Esophagus muscularis mucosa (tissue), 4 donors: ENCODE results near the gene MRC1. TPM values are rescaled to one million over a fixed set of nuclear protein-coding genes. Genes with fewer than 3 reads are reported as not detected.
A peak's percentile ranks its signal among the peaks of the same experiment; 100 is the strongest.

Experiments used
- DNase-seq: peaks from one replicate; pipeline ENCODE4 v3.0.0-alpha.2; 2017; ENCODE audit errors: extremely low spot score
- H3K27ac ChIP-seq, 4 donors: fragments of 200-600 bp; sonication (generic); replicated peaks in 1 of 4; 1 replicate in 3 of 4; 2 replicates in 1 of 4; pipeline ENCODE4 v1.5.1; 2016 to 2019; ENCODE audit warnings: mild to moderate bottlenecking in 1 of 4
- H3K27me3 ChIP-seq, 4 donors: fragments of 200-600 bp; sonication (generic); one replicate each; pipeline versions ENCODE4 v1.5.1 to v1.6.0; 2016 to 2019
- H3K36me3 ChIP-seq, 4 donors: fragments of 200-600 bp; sonication (generic); one replicate each; pipeline ENCODE4 v1.5.1; 2016 to 2019
- H3K4me1 ChIP-seq, 4 donors: fragments of 200-600 bp; sonication (generic); one replicate each; pipeline ENCODE4 v1.5.1; 2016 to 2019
- H3K4me3 ChIP-seq, 4 donors: fragments of 200-600 bp; sonication (generic); 1 replicate in 2 of 4; 2 replicates in 2 of 4; pipeline ENCODE4 v1.5.1; 2016 to 2019; ENCODE audit warnings: mild to moderate bottlenecking in 4 of 4, moderate library complexity in 1 of 4
- H3K9me3 ChIP-seq, 4 donors: fragments of 200-600 bp; sonication (generic); 1 replicate in 3 of 4; 2 replicates in 1 of 4; pipeline ENCODE4 v1.5.1; 2016 to 2019
- CTCF ChIP-seq, 3 experiments: fragments of 200-600 bp in 2 of 3; fragments of 450-650 bp in 1 of 3; sonication (generic) in 2 of 3; IDR thresholded peaks; one replicate each; pipeline ENCODE4 v1.5.1; 2017 to 2019; ENCODE audit warnings: antibody characterized with exemption in 3 of 3, mild to moderate bottlenecking in 2 of 3, moderate library complexity in 1 of 3
- EP300 ChIP-seq: sonication (generic); formaldehyde crosslinking; IDR thresholded peaks from one replicate; pipeline ENCODE4 v1.6.1; 2017; ENCODE audit warnings: antibody characterized with exemption
- POLR2A ChIP-seq: fragments of 450-650 bp; IDR thresholded peaks from one replicate; pipeline ENCODE4 v1.6.1; 2017; ENCODE audit warnings: antibody characterized with exemption, moderate library complexity, mild to moderate bottlenecking, low read depth
- POLR2AphosphoS5 ChIP-seq, 2 donors: sonication (generic); formaldehyde crosslinking; IDR thresholded peaks; one replicate each; pipeline ENCODE4 v1.6.1; 2017; ENCODE audit warnings: antibody characterized with exemption in 2 of 2
- WGBS: methylation state at CpG from one replicate; pipeline ENCODE4 v1.1.5; 2018; 5-methylcytosine and 5-hydroxymethylcytosine counted together
- intact Hi-C: fragments of 100-400 bp; cut with DNase I; formaldehyde crosslinking; loops from one replicate; pipeline ENCODE4 v1.15.1; 2023
- total RNA-seq, 4 donors: library from RNA; depleted of rRNA; stranded (reverse); fragments of >200 nt; gene quantifications; one replicate each; pipeline versions ENCODE4 v1.1.0 to v1.2.1, GENCODE V29; 2016

MRC1 gene
- total RNA-seq, 4 donors from 2014 or later: 21.9 to 69.6 (median 39.7) TPM

DNA sequence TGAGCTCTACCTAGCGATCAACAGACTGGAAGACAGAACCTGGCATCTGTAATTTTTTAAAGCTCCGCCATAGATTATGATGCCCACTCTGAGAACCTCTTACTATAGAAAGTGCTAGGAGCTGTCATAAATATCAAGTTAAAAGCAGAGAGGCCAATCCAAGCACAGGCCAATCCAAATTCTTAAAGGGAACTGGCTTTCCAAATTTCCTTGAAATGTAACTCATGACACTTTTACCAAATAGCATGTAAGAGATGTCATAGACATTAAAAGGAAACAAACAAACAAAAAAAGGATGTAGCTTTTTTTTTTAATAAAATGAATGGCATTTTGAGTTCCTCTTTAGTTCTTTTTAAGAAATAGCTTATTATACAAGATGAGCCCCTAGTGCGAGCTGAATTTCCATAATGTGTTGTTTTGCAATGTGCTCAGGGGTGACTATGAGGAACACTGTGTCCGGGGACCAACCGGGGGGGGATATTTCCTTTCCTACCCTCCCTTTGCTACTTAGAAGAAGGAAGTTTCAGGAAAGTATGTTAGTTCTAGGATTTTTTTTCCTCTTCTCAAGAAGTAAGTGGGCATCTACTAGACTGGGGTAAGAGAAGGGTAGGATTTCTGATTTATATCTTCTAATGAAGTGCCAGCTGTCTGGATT, 23.7 kb upstream of the MRC1 start:
- no peak overlapping the region for H3K27ac ChIP-seq

DNA sequence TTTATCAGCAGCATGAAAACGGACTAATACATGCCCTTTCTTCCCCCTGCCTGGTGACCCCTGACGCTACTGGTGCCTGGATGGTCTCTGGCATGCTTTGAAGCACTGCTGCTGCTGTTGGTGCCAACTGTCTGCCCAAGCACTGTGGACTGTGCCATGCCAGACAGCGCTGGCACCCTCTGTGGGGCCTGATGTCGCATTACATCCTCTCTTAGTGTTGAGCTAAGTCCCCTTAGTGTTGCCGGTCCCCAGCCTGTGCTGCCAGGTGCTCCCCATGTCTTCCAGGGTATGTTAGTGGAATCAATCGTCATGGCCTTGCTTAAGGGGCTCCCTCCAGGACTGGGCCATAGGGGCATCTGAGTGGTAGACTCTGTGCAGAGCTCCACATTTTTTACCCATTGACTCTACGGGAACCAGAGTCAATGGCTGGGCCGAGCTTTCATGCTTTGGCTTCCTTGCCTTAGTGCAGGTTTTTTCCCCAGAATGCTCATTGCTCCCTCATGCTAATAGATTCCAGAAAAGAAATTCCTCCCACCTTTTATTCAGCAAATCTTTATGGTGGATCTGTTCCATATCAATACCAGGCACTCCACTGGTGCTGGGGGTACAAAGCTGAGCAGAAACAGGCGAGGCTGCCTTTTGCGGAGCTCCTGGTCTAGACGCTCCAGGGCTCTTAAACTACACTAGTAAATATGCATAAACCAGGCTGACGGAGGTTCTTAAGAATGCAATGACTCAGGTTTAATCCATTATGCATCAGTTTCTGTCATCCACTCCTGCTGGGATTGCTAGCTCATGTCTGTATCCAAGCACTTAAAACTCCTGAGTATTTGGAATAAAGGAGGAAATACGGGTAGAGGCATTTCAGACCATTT, 21.8 kb upstream of the MRC1 start:
- Histone ChIP-seq H3K4me1 (peaks cover 0 to 10% (median 10%) of the 10 kb centered on the region in 4 donors), H3K27me3 (no peaks in the 10 kb centered on the region), H3K36me3 (no peaks in the 10 kb centered on the region), H3K9me3 (no peaks in the 10 kb centered on the region), H3K4me3 (no peak overlapping the region), H3K27ac (no peak overlapping the region)
- intact Hi-C loops: no loop called here
- TF ChIP-seq EP300 (no peak), POLR2AphosphoS5 (IDR thresholded peaks at IDR 0.05) (no peak), CTCF (IDR thresholded peaks at IDR 0.05) (no peak)
- peak; percentile 77 for DNase-seq
- WGBS: 82% methylated on average over 12 of the region's 13 CpGs

More for the DNA sequence above, 23.7 kb upstream of the MRC1 start:
- no peak for TF ChIP-seq POLR2A
- TF ChIP-seq EP300: no peak
- TF ChIP-seq POLR2AphosphoS5 (IDR thresholded peaks at IDR 0.05): no peak
- TF ChIP-seq CTCF (IDR thresholded peaks at IDR 0.05): no peak
- H3K4me3 ChIP-seq: no peak overlapping the region
- DNase-seq: peak; percentile 79
- intact Hi-C loops: no loop called here
- no peaks in the 10 kb centered on the region for H3K9me3 ChIP-seq
- H3K4me1 ChIP-seq: peaks cover 0 to 10% (median 10%) of the 10 kb centered on the region in 4 donors
- H3K36me3 ChIP-seq: no peaks in the 10 kb centered on the region
- WGBS: 76% methylated on average over 5 of the region's 5 CpGs
- H3K27me3 ChIP-seq: no peaks in the 10 kb centered on the region

- no peak overlapping the region for H3K4me3 ChIP-seq
- no peaks in the 10 kb centered on the region for H3K27me3 ChIP-seq
- DNase-seq: no peak
- peaks cover 0 to 4% (median 2%) of the 10 kb centered on the region in 4 donors for H3K4me1 ChIP-seq
- TF ChIP-seq CTCF (IDR thresholded peaks at IDR 0.05): no peak
- no peak for TF ChIP-seq EP300
- no peak for TF ChIP-seq POLR2AphosphoS5 (IDR thresholded peaks at IDR 0.05)
- TF ChIP-seq POLR2A: no peak
- H3K36me3 ChIP-seq: no peaks in the 10 kb centered on the region
- no peaks in the 10 kb centered on the region for H3K9me3 ChIP-seq
- WGBS: 85% methylated on average over 2 of the region's 2 CpGs
- no peak overlapping the region for H3K27ac ChIP-seq
- intact Hi-C loops: no loop called here
These were observed 20.5 kb upstream of the MRC1 start for GRCh38 chr10:17788646-17789045.

GRCh38 chr10:17789396-17789795, 19.8 kb upstream of the MRC1 start:
- 96% methylated on average over 7 of the region's 7 CpGs for WGBS
- Histone ChIP-seq H3K4me3 (no peak overlapping the region), H3K9me3 (no peaks in the 10 kb centered on the region), H3K27ac (no peak overlapping the region), H3K36me3 (no peaks in the 10 kb centered on the region), H3K4me1 (peaks cover 0 to 4% (median 0%) of the 10 kb centered on the region in 4 donors), H3K27me3 (no peaks in the 10 kb centered on the region)
- TF ChIP-seq EP300 (no peak), POLR2A (no peak), CTCF (IDR thresholded peaks at IDR 0.05) (no peak), POLR2AphosphoS5 (IDR thresholded peaks at IDR 0.05) (no peak)
- intact Hi-C loops: no loop called here
- no peak for DNase-seq
